ENCODE results near the gene FAM184A. TPM values are rescaled to one million over a fixed set of nuclear protein-coding genes. Genes with fewer than 3 reads are reported as not detected.

Gene FAM184A
- total and polyA plus RNA-seq, 9 of the 15 experiments (the other 6 are each of a cell fraction or from before 2014, with no cell fraction given), result 6.4 to 18.7 (median 13.1) TPM

- TF ChIP-seq ZBTB49 (CRISPR knock-in tag; IDR thresholded peaks at IDR 0.05; ENCODE audit: borderline replicate concordance) (no peak), ZBTB5 (IDR thresholded peaks at IDR 0.05) (no peak), FOXM1 (IDR thresholded peaks at IDR 0.05; ENCODE audit: low read depth) (no peak), FOXM1 (CRISPR knock-in tag; IDR thresholded peaks at IDR 0.05; ENCODE audit: low read depth) (no peak), XRCC3 (IDR thresholded peaks at IDR 0.05) (no peak), DEAF1 (CRISPR knock-in tag; IDR thresholded peaks at IDR 0.05) (peak; percentile 95), ZNF695 (CRISPR knock-in tag; IDR thresholded peaks at IDR 0.05) (no peak), ZNF184 (CRISPR knock-in tag; IDR thresholded peaks at IDR 0.05) (no peak), ARID3A (IDR thresholded peaks at IDR 0.05; ENCODE audit: borderline replicate concordance, low read depth, low read length) (no peak), CTCF (IDR thresholded peaks at IDR 0.05 in 2 of 3, conservative IDR thresholded peaks at IDR 0.05 in 1 of 3; ENCODE audit: insufficient read depth in 2 of 3, low read depth in 1 of 3, low read length in 3 of 3) (peak; percentile 68 to 86 (median 72)), TSC22D4 (tag; IDR thresholded peaks at IDR 0.05) (no peak), TAF7 (tag; IDR thresholded peaks at IDR 0.05) (no peak), ILK (tag; IDR thresholded peaks at IDR 0.05; ENCODE audit: borderline replicate concordance, low read depth) (no peak), SRF (CRISPR knock-in tag; IDR thresholded peaks at IDR 0.05) (no peak)
Observed at GRCh38 chr6:119110601-119111548, 32.4 kb upstream of the FAM184A start (continued).

Data from K562 (cell line).